HG03175 (cell line): ENCODE data around the gene HMGB3.
"Not testable (repeated sequence)": the region's sequence is repeated elsewhere in the genome, so short reads cannot be mapped to it uniquely, and the experiment has no call there.

Experiments used
- ATAC-seq: cut with Tn5 transposase; IDR thresholded peaks from one replicate; pipeline ENCODE4 v1.9.1; 2021; ENCODE audit warnings: mild to moderate bottlenecking, moderate library complexity; ENCODE audit not compliant: unreplicated experiment

Gene HMGB3

DNA sequence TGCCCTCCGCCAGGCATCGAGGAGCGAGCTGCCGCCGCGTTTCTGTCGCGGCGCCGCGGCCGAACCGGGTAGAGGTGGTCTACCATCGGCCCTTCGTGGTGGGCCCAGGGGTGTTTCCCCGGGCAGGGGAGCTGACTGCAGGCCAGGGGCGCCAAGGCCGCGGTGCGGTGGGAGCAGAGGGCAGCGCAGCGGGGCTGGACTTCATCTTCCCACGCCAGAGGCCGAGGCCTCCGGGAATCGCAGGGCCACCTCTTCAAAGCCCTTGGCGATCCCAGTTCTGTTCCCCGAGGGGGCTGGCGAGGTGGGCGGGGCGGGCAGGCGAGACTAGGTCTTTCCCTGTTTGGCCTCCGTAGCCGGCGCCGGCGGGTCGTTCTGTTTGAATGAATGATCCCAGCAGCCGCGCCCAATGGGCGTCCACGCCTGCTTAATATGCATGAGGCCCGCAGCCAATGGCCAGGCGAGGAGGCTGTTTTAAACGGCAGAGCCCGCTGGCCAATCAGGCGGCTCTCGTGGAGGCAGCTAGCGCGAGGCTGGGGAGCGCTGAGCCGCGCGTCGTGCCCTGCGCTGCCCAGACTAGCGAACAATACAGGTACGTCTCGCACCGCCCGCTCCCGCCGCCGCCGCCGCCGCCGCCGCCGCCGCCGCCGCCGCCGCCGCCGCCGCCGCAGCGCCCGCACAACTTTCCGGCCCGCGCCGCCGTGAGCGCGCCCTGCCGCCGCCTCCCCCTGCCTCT, at the start of gene HMGB3:
HMGB3 (plus strand) TSS at position 548 of the 733 bp plus-strand sequence. CDS start 2,265 bp downstream, outside the sequence.
- peak; percentile 97 for ATAC-seq

GRCh38 chrX:150933945-150934350, 49.2 kb upstream of the HMGB3 start:
- no peak for ATAC-seq

DNA sequence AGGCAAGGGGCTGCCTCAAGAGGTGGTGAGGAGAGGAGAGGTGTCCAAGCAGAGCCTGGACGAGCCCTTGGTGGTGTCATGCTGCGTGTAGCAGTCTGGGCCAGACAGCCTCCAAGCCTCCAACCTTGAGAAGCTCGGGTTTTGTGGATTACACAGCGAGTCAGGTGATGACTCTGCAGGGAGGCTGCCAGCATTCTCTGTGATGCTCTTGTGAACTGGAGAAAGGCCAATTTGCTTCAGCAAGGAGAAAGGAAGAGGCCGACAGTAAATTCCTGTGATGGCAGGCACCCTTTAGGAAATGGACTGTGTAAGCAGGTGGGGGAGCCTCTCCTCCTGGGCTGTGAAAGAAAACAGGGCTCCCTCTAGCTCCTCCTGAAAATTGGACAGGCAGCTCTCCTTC, 48.7 kb upstream of the HMGB3 start:
- ATAC-seq = no peak

DNA sequence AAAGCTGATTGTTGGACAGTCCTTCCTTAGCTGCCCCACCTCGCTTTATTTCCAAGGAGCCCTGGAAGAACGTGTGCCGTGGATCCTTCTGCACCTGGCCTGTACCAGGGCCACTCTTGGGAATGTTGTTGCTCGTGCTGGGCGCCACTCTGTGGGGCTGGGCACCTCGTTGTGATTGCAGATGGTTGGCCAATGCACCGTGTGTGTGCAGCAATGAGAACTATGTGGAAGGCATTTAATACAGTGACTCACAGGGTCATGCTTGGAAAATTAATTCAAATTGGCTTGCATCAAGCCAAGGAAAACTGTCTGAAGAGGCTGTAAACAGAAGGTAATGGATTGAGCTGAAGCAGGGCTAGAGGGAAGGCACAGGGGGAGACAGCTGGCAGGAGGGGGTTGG, 47.7 kb upstream of the HMGB3 start:
- no peak for ATAC-seq

- no peak for ATAC-seq
Measured at GRCh38 chrX:150936556-150936955, 46.6 kb upstream of the HMGB3 start.

GRCh38 chrX:150940844-150941495, 42.2 kb upstream of the HMGB3 start:
- no peak for ATAC-seq

GRCh38 chrX:150941580-150941979, 41.6 kb upstream of the HMGB3 start:
- no peak for ATAC-seq

DNA sequence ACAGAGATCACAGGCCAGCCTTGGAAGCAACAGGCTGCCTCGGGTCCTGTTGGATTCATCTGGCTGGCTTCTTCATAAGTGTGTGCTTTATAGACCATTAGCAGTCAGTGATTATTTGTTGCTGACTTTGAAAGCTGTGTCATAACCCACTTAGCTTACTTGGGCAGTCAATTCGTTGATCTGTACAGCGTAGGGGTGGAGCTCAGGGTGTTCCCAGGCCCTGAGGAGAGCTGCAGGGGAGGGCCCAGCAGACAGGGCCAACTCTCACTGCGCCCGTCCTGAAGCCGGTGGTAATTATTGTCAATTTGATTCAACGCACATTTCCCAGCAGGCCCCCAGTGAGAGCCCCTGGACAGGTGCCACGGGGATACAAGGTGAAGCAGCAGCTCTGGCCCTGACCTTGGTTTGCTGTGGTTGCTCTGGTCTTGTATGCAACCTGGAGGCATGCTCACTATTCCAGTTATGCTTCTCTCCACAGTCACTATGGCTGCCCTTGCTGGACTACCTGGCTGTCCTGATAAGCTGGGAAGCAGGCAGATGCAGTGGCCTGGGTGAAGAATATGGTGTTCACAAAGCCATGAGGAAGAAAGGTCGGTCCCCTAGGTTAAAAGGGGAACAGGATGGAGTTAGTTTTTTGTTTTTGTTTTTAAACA, 40.1 kb upstream of the HMGB3 start:
- no peak for ATAC-seq

DNA sequence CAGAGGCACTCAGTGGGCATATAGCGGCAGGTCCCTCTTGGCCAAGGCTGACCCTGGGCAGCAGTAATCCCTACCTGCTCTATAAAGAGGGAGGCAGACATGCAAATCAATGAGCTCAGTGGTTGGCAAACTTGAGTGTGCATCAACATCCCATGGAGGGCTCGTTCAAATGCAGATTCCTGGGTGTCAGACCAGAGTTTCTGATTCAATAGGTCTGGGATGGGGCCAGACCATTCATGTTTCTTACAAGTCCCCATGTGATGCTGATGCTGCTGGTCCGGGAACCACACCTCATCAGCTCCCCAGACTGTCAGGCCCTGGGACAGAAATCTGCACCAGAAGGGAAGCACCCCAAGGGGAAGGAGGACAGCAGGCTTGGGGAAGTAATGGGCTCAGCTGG, 38.9 kb upstream of the HMGB3 start:
- no peak for ATAC-seq

DNA sequence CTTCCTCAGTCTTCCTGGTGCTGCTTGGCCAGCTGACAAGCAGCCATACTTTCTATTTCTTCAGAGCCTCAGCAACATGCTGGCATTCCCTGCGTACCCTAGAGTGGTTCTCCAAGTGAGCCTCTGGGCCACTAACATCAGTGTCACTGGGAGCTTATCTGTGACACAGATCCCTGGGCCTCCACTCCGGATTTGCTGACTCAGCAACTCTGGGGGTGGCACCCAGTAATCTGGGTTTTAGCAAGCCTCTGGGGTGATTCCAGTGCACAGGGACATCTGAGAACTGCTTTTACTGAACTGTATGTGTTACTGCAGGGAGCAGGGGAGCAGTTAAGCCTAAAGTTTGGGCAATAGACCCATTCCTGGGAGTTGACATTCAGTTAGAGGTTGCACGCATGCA, 28.2 kb upstream of the HMGB3 start:
- no peak for ATAC-seq

GRCh38 chrX:150955590-150955989, 27.5 kb upstream of the HMGB3 start:
- ATAC-seq = no peak

GRCh38 chrX:150958177-150958576, 25.0 kb upstream of the HMGB3 start:
- ATAC-seq = no peak

DNA sequence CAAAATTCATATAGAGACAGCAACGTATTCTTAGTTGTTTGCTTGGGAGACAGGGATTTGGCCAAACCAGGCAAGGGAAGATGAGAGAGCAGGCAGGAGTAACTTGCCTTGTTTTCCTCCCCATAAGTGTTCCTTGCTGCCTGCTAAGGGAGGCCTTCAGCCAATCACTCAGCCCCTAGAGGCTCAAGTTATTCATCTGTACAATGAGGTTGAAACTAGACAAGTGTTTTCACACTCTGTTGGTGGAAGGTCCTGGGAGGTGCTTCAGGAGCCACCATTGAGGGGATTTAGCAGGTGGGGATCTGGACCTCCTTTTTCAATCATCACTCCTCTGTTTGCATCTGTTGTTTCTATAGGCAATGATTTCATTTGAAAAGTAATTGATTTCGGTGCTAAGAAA, 23.6 kb upstream of the HMGB3 start:
- ATAC-seq = no peak

GRCh38 chrX:150961631-150962030, 21.5 kb upstream of the HMGB3 start:
- ATAC-seq = no peak

GRCh38 chrX:150964416-150964815, 18.7 kb upstream of the HMGB3 start:
- ATAC-seq = not testable (repeated sequence)

DNA sequence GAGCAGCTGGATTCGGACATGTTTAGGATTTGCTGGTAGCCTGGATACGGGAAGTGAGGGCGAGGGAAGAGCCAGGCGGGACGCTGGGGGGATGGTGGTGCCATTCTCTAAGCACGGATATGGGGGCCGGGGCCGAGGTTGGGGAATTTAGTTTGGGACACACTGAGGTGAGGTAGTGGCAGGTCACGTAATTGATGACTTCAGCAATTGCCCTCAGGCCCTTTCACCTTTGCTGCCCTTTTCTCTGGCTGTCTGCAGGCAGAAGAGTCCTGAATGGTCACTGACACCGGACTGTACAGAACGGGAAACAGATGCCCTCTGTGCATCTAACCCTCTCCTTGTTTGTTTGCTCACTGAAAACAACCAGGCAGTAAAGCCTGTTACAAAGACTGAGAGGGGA, 16.9 kb upstream of the HMGB3 start:
- no peak for ATAC-seq

- ATAC-seq = no peak
Measured at GRCh38 chrX:150966742-150967141, 16.4 kb upstream of the HMGB3 start.

GRCh38 chrX:150967786-150968185, 15.3 kb upstream of the HMGB3 start:
- no peak for ATAC-seq

DNA sequence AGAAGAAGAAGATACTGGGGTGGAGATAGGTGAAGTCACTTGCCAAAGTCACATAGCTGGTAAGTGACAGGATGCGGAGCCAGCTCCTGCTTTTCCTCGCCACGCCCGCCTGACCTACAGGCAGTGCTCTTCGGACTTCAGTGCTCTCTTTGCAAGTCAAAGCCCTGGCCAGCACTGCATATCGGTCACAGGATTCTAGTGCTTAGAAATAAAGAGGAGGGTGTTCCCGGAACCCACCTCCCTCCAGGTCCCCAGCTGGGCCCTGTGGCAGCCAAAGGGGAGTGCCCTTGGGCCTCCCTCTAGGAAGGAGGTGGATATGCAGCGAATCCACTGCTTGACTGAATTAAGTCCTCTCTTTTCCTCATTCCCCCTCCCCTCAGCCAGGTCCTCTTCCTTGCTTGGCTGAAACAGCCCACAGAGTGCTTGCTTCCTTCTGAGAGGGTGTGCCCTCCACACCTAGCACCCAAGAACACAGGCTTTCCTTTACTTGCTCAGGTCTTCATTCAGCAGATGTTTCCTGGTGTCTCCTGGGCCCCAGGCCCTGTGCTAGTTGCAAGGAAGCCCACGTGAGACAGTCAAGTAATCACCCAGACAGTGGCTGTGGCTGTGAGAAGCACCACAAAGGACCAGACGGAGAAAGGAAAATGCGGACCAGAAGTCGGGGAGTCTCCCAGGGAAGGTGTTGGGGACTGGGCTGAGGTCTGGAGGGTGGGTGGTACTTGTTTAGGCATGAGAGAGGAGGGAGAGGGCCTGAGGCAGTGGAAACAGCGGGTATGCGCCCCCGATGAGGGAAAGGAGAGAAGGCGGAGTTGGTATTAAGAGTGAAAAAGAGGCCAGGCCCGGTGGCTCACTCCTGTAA, 14.0 kb upstream of the HMGB3 start:
- ATAC-seq = no peak

DNA sequence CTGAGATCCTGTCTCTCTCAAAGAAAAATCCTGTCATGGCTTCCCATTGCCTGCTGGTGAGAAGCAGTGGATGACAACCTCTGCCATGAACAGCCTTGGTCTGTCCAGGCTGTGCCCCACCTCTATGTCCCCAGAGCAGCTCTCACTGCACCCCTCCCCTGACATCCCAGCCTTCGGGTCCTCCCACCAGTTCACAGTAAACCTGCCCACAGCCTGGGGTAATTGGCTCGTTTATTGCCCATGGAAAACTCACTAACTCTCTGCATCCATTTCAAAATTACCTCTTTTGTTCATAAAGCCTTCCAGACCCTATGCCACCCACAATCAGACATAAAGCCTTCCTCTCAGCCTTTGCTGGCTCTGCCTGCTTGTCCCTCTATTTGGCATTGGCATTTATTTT, 10.7 kb upstream of the HMGB3 start:
- no peak for ATAC-seq
